Heart right ventricle (tissue), 16 donors: ENCODE results near the gene FAM25G. TPM values are rescaled to one million over a fixed set of nuclear protein-coding genes. Genes with fewer than 3 reads are reported as not detected.

Experiments used
- ATAC-seq, 8 donors: fragments of 200-7000 bp; cut with Tn5 transposase; one replicate each; pipeline ENCODE4 v1.9.1; 2020; ENCODE audit warnings: mild to moderate bottlenecking in 8 of 8, moderate library complexity in 8 of 8, moderate number of reproducible peaks in 1 of 8
- DNase-seq, 2 donors: peaks; one replicate each; pipeline ENCODE4 v3.0.0-alpha.2; 2020
- H3K27ac ChIP-seq, 10 donors: fragments of 200-600 bp; sonication (generic) in 2 of 10; one replicate each; pipeline versions ENCODE4 v1.5.0 to v1.8.0; 2020 to 2022; ENCODE audit warnings: mild to moderate bottlenecking in 3 of 10
- H3K27me3 ChIP-seq, 7 donors: fragments of 200-600 bp; one replicate each; pipeline ENCODE4 v1.8.0; 2021 to 2022; ENCODE audit warnings: mild to moderate bottlenecking in 2 of 7
- H3K36me3 ChIP-seq, 9 donors: fragments of 200-600 bp; sonication (generic) in 1 of 9; one replicate each; pipeline versions ENCODE4 v1.5.0 to v1.8.0; 2020 to 2022; ENCODE audit warnings: mild to moderate bottlenecking in 2 of 9
- H3K4me1 ChIP-seq, 9 donors: fragments of 200-600 bp; sonication (generic) in 1 of 9; one replicate each; pipeline versions ENCODE4 v1.5.0 to v1.8.0; 2020 to 2022; ENCODE audit warnings: mild to moderate bottlenecking in 4 of 9
- H3K4me3 ChIP-seq, 10 donors: fragments of 200-600 bp; sonication (generic) in 2 of 10; one replicate each; pipeline versions ENCODE4 v1.5.0 to v1.8.0; 2020 to 2022; ENCODE audit warnings: mild to moderate bottlenecking in 7 of 10, moderate library complexity in 2 of 10
- H3K9me3 ChIP-seq, 11 donors: fragments of 200-600 bp in 10 of 11; sonication (generic) in 2 of 11; one replicate each; pipeline versions ENCODE4 v1.5.0 to v1.8.0; 2013 to 2022; ENCODE audit warnings: mild to moderate bottlenecking in 2 of 11, control low read depth in 1 of 11, moderate library complexity in 1 of 11
- WGBS, 2 donors: extraction: QIAGEN DNeasy Blood & Tissue Kit; methylation state at CpG; one replicate each; pipeline ENCODE4 v1.1.7; 2013; ENCODE audit warnings: inconsistent platforms in 1 of 2; 5-methylcytosine and 5-hydroxymethylcytosine counted together
- intact Hi-C, 10 donors: fragments of 100-400 bp; cut with DNase I; formaldehyde crosslinking; loops; one replicate each; pipeline versions ENCODE4 v1.11.1 to v1.14.2; 2022
- polyA plus RNA-seq, 2 donors: library from polyadenylated mRNA; stranded (reverse); fragments of 200-250 nt; gene quantifications; one replicate each; pipeline ENCODE4 v1.2.3, GENCODE V29; 2013
- total RNA-seq, 10 donors: library from RNA; stranded (reverse); fragmentation: NEBNext Ultra II Directional in 3 of 10; extraction: Animal tissue kit (Norgen Biotek cat#: 25700) in 3 of 10; gene quantifications; one replicate each; pipeline versions ENCODE4 v1.2.1 to v1.2.4, GENCODE V29; 2021 to 2023
- TF ChIP-seq, protein P1 (sequence below), 9 donors: fragments of 200-600 bp; sonication (generic) in 2 of 9; IDR thresholded peaks; one replicate each; pipeline versions ENCODE4 v1.5.0 to v1.8.0; 2021 to 2022; ENCODE audit warnings: antibody characterized with exemption in 9 of 9, mild to moderate bottlenecking in 5 of 9, moderate library complexity in 1 of 9
- donor health status: Arrhythmogenic right ventricular cardiomyopathy.
- donor health status: ischemic (EF 13 %, LVEDD 7.1; RV severe dilation, severe dysfunction).
- donor health status: healthy with polysubstance abuse.
- donor health status: DM: no; HTN: yes; CAD: no.
- donor health status: DM: no; HTN: no; CAD: no.
- donor health status: ischemic (EF 25% LVEDD 6.9; RV normal size, moderate dysfunction).
- donor health status: ischemic (EF 25% LVEDD 5.7; RV mildly dilated, moderate dysfunction).
- donor health status: healthy.
- donor health status: DM: yes; HTN: yes; CAD: no.
- donor health status: Ischemic cardiomyopathy.
- donor health status: ischemic (EF 35%, LVEDD 5.7; RV mildly dilated, moderate dysfunction).
- donor health status: nonischemic (EF 11% LVEDD 7.7; RV severe dilation, severe dysfunction).
- donor health status: DM: yes; HTN: yes; CAD: no.
- donor health status: PGD.
- donor health status: ischemic (EF 29% LVEDD 5.4; RV normal size, mild dysfunction).
- donor health status: nonischemic (EF 23%, LVEDD 6.1; RV moderate dilation, normal function).

FAM25G gene
- total and polyA plus RNA-seq, 12 donors: not detected

DNA sequence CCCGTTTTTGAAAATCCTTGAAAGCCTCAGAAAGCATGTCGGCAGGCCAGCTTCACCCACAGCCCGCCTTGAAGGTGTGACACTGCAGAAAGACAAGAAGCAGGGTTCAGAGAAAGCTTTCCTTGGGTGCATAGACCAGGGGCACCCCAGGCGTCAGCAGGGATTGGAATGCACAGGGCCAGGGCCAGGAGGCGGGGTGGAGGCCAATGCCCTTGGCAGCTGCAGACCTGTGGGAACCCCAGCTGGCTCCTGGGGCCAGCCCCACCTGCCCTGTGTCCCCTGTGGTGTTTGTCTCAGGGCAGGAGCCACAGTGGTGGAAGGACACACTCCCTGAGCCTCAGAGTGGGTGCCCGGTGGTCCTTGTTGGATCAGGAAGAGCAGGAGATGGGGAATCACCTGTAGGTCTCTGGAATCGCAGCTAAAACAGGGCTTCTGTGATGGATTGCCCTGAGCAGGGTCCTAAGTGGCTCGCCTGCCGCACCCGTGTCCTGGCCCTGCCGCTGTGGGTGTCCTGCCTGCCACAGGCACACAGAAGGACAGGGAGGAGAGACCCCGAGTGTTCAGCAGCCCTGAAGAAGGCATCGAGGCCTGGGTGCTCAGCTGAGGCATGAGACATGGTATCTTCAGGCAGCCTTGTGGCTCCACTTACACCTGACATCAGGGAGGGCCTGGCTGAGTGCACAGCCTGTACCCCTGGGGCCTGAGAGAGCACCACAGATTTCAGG lies 40.1 kb downstream of the FAM25G start:
- intact Hi-C loops: no loop called here
- no peak overlapping the region for H3K27ac ChIP-seq
- DNase-seq (no peak), ATAC-seq (peak in 1 of 8 donors; percentile 42)
- no peaks in the 10 kb centered on the region for H3K4me1 ChIP-seq
- 89 to 90% methylated on average over 13 of the region's 13 CpGs for WGBS, 2 donors
- H3K4me3 ChIP-seq: no peak overlapping the region
- H3K27me3 ChIP-seq: peaks cover 0 to 11% (median 0%) of the 10 kb centered on the region in 7 donors
- H3K9me3 ChIP-seq: peaks cover 0 to 6% (median 0%) of the 10 kb centered on the region in 11 donors
- H3K36me3 ChIP-seq: no peaks in the 10 kb centered on the region
- TF ChIP-seq, protein P1, sequence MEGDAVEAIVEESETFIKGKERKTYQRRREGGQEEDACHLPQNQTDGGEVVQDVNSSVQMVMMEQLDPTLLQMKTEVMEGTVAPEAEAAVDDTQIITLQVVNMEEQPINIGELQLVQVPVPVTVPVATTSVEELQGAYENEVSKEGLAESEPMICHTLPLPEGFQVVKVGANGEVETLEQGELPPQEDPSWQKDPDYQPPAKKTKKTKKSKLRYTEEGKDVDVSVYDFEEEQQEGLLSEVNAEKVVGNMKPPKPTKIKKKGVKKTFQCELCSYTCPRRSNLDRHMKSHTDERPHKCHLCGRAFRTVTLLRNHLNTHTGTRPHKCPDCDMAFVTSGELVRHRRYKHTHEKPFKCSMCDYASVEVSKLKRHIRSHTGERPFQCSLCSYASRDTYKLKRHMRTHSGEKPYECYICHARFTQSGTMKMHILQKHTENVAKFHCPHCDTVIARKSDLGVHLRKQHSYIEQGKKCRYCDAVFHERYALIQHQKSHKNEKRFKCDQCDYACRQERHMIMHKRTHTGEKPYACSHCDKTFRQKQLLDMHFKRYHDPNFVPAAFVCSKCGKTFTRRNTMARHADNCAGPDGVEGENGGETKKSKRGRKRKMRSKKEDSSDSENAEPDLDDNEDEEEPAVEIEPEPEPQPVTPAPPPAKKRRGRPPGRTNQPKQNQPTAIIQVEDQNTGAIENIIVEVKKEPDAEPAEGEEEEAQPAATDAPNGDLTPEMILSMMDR (IDR thresholded peaks at IDR 0.05): no peak

DNA sequence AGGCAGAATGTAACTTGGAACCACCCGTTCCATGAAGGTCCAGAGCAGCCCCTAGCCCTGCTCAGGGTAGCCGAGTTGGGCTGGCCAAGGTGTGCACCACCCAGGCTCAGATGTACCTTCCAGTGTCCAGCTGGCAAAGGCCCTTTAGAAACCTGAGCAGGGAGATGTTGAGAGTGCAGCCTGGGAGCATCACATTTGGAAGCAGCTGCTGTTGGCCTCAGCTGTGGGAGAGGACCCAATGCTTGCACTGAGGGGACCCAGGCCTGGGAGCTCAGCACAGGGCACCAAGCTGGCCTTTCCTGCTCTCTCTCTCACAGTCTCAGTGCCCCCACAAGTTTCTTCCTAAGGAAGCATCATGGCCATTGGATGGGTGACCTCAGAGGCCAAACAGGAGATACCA lies 41.1 kb downstream of the FAM25G start:
- Histone ChIP-seq H3K27me3 (peaks cover 0 to 11% (median 0%) of the 10 kb centered on the region in 7 donors), H3K9me3 (peaks cover 0 to 16% (median 9%) of the 10 kb centered on the region in 11 donors), H3K4me1 (no peaks in the 10 kb centered on the region), H3K27ac (no peak overlapping the region), H3K4me3 (no peak overlapping the region), H3K36me3 (no peaks in the 10 kb centered on the region)
- DNase-seq: no peak
- WGBS, 2 donors: 90 to 92% methylated on average over 2 of the region's 2 CpGs
- TF ChIP-seq, protein P1 (IDR thresholded peaks at IDR 0.05): no peak
- no peak for ATAC-seq
- intact Hi-C loops: no loop called here

DNA sequence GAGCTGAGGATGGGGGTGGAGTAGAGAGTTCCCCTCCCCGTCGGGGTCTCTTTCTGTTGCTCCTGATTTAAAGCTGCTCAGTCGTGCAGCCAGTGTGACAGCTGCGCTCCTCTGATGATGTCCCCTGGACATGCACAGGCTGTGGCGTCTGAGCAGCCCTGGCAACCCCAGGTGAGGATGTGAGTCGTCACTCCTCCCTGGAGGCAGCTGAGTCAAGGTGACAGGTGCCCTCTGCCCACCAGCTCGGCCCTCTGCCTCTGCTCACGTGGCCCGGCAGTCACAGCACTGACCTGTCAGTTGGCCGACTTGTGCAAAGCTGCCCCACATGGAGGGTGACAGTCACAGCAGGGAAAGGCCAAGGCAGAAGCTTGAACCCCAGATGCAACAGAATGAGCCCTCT lies 41.5 kb downstream of the FAM25G start:
- Histone ChIP-seq H3K4me1 (no peaks in the 10 kb centered on the region), H3K27me3 (peaks cover 0 to 11% (median 0%) of the 10 kb centered on the region in 7 donors), H3K9me3 (peaks cover 0 to 21% (median 10%) of the 10 kb centered on the region in 11 donors), H3K27ac (no peak overlapping the region), H3K36me3 (no peaks in the 10 kb centered on the region), H3K4me3 (no peak overlapping the region)
- intact Hi-C loops: no loop called here
- WGBS, 2 donors: 79 to 84% methylated on average over 10 of the region's 10 CpGs
- DNase-seq (no peak), ATAC-seq (no peak)
- TF ChIP-seq, protein P1 (IDR thresholded peaks at IDR 0.05): no peak

DNA sequence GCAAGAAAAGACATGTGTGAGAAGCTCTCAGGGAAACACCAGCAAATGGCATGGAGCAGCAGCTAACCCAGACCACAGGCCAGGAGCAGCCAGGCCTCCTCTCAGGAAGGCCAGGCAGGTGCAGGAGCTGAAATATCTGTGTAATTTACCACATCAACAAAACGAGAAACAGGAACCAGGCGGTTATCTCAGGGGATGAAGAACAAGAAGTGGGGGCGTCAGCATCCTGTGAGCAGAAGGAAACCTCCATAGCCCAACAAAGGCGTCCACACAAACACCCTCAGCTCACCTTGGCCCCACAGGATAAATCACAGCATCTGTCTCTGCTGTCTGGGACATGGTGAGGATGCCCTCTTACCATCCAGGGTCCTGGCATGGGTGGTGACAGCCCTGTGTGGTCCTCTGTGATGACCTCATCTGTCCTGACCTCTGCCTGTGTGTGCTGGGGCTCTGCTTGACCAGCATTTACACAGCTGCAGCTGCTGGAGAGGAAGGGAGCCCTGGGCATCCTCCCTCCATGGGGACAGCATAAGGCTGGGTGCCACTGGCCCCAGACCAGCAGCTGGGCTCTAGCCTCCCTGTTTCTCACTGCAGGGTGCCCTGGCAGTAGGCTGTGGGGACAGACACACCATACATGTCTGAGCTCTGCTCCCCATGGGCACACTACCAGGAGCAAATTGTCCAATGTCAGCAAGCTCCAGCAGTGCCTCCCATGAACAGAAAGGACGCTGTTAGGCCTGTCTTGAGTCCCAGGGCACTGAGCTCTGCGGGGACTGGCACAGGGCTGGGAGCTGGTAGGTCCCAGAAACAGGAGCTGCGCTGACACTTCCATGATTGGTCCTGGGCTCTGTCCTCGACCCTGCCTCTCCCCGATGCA lies 42.2 kb downstream of the FAM25G start:
- no peak for ATAC-seq
- H3K36me3 ChIP-seq: no peaks in the 10 kb centered on the region
- H3K9me3 ChIP-seq: peaks cover 0 to 26% (median 10%) of the 10 kb centered on the region in 11 donors
- H3K27me3 ChIP-seq: peaks cover 0 to 11% (median 0%) of the 10 kb centered on the region in 7 donors
- no peak overlapping the region for H3K27ac ChIP-seq
- H3K4me3 ChIP-seq: no peak overlapping the region
- WGBS, 2 donors: 68% methylated on average over 9 of the region's 9 CpGs
- TF ChIP-seq, protein P1 (IDR thresholded peaks at IDR 0.05): no peak
- no peaks in the 10 kb centered on the region for H3K4me1 ChIP-seq
- DNase-seq: no peak
- intact Hi-C loops: no loop called here
